Keratinocyte (primary cell): ENCODE data around the gene ZNF320.

ENCODE experiments used
- EZH2 ChIP-seq: IDR thresholded peaks from one replicate; pipeline ENCODE4 v1.6.1; 2012; ENCODE audit warnings: inconsistent platforms, mild to moderate bottlenecking, low read length, moderate library complexity
- TF ChIP-seq, protein P1 (sequence below), 3 experiments: IDR thresholded peaks in 1 of 3; conservative IDR thresholded peaks in 1 of 3; optimal IDR thresholded peaks in 1 of 3; 2 replicates in 2 of 3; 3 replicates in 1 of 3; pipeline versions ENCODE3 to v1.5.1; 2011; ENCODE audit warnings: low read length in 3 of 3, mild to moderate bottlenecking in 3 of 3, moderate library complexity in 2 of 3, control low read depth in 1 of 3, inconsistent platforms in 1 of 3; ENCODE audit not compliant: insufficient read depth in 2 of 3; ENCODE audit errors: extremely low read depth in 1 of 3

DNA sequence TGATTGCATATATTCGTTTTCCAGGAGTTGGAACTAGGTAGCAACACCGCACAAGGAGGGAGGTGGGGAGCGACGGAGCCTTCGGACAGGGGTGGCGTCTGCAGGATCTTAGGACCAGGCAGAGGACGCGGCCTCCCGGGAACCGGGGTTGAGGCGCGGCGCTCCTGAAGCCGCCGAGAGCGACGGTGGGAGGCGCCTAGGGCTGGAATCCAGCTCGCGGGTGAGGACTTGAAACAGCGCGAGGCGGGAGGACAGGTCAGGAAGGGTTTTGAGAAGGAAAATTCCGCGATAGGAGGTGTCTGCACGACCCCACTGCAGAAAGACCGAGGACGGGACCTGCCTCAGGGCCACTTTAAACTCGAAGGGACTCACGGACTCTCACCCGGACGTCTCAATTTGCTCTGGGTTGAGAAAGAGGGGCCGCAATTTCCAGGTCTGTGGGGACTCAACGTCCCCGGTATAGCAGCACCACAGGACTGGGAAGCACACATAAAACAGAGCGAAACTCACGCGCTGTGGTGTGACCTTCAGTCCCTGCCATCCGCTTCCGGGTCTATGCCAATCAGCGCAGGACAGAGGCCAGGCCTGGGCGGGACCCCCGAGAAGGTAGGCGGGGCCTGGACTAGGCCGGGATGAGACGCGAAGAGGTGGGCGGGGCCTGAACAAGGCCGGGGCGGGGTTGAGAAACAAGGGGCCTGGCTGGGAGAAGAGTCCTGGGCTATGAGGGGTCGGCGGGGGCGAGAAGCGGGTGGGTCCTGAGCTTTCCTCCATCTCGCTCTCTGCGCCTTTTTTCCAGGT lies at the start of gene ZNF320:
- TF ChIP-seq EZH2 = no peak
- TF ChIP-seq, protein P1, sequence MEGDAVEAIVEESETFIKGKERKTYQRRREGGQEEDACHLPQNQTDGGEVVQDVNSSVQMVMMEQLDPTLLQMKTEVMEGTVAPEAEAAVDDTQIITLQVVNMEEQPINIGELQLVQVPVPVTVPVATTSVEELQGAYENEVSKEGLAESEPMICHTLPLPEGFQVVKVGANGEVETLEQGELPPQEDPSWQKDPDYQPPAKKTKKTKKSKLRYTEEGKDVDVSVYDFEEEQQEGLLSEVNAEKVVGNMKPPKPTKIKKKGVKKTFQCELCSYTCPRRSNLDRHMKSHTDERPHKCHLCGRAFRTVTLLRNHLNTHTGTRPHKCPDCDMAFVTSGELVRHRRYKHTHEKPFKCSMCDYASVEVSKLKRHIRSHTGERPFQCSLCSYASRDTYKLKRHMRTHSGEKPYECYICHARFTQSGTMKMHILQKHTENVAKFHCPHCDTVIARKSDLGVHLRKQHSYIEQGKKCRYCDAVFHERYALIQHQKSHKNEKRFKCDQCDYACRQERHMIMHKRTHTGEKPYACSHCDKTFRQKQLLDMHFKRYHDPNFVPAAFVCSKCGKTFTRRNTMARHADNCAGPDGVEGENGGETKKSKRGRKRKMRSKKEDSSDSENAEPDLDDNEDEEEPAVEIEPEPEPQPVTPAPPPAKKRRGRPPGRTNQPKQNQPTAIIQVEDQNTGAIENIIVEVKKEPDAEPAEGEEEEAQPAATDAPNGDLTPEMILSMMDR (optimal IDR thresholded peaks at IDR 0.05 in 1 of 3, IDR thresholded peaks at IDR 0.05 in 1 of 3, conservative IDR thresholded peaks at IDR 0.05 in 1 of 3; ENCODE audit: extremely low read depth in 1 of 3, insufficient read depth in 2 of 3, low read length in 3 of 3) = no peak
